DMS 273 (cell line): ENCODE data around the gene GZMM.

Experiments used
- DNase-seq: peaks from one replicate; lab custom pipeline; 2025; ENCODE audit not compliant: unreplicated experiment; lab: John Stamatoyannopoulos, UW

Gene GZMM

DNA sequence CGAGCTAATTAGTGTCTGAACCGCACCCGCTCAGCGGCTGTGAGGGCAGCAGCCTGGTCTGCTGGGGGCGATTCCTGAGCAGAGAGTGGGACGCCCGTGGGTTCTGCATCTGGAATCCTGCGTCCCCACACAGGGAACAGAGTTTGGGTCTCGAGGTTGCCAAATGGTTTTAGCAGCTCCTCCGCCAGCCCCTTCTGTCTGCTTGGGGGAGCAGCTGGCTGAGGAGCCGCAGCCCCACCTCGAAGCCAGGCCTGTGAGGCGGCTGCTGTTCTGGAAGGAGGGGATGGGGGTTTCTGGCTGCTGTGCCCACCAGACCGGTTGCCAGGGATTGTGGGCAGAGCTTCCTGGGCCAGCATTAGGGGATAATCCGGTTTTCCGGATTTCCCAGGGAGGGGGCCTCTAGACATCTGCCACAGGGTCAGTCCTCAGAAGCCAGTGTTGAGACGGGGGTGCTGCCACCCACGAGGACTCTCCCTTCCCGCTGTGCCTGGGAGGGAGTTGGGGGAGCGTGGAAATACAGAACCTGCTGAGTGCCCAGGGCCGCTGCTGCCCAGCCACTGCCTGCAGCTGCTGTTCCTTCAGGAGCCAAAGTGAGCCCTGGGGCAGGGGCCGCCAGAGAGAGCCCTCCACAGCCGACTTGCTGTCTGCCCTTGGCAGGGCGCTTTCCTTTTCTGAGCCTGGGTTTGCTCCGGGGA is 10.3 kb upstream of the GZMM start:
- no peak for DNase-seq

DNA sequence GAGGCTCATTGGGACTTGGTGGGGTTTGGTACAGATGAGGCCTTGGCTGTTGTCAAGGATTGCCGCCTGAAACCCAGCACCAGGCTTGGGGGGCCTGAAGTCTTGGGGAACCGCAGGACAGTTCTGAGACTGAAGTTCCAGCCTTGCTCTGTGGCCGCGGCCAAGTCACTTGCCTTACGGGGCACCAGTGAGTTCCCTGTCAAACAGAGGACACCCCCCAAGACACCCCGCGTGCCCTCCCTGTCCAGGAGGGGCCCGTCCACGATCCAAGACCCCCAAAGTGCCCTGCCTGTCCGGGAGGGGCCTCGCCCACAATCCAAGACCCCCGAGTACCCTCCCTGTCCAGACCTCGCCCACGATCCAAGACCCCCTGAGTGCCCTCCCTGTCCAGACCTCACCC is 9.8 kb upstream of the GZMM start:
- DNase-seq, result no peak

DNA sequence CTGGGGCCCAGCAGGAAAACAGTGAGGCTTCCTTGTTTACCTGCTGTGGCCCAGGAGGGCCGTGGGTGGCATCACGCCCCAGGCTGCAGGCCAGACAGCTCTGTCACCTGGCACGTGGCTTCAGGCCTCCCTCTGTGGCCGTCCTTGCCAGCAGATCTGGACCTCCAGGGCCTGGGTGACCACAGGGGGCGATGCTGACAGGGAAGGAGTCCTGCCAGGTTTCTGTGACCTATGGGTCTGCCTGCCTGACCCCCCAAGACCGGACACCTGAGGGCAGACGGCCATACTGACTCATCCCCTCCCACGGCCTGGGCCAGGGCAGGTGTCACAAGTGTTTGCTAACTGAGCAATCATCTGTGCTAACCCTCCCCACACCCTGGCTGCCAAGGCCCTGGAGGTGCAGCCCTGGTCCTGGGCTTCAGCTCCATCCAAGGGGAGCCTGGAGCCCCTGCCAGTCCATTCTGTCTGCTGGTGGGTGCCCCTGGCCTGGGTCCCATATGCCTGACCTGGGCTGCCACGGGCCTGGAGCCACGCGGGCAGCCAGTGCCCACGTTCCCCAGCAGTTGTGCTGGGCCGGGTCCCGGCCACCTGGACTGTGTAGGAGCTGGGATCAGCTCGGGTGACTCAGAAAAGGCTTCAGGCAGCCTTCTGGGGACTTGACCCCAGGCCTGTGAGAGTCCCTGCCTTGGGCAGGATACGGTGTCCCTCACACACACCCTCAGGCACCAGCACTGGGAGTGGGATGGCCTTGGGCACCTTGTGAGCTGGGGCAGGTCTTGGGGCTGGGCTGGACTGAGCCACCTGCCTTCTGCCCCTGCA is 8.6 kb upstream of the GZMM start:
- no peak for DNase-seq

DNA sequence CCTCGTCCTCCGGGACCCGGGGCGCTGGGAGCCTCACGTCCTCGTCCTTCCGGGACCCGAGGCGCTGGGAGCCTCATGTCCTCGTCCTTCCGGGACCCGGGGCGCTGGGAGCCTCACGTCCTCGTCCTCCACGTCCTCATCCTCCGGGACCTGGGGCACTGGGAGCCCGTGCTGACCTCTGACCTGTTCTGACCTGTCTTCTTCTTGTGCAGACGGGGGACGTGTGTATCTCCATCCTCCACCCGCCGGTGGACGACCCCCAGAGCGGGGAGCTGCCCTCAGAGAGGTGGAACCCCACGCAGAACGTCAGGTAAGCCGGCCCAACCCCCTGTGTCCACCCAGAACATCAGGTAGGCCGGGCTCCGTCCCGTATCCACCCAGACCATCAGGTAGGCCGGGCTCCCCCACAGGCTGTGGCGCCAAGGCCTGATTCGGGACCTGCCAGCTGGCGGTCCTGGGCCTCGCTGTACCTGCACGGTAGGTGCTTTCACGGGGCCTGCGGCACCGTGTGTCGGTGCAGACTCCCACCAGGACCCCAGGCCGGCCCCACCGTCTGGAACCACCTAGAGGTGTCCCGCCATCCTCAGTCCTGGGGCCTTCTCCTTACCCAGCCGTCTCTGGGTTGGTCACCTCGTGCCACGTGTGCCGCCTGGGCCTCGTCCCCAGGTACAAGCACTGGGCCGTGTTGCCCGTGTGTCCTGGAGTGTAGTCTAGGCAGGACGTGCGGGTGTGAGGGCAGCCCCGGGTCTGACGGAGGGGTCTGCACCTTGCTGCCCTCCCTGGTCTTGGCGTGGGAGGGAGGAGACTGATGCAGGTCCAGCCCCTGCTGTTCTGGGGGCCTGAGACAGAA is 7.6 kb upstream of the GZMM start:
- DNase-seq, result no peak

DNA sequence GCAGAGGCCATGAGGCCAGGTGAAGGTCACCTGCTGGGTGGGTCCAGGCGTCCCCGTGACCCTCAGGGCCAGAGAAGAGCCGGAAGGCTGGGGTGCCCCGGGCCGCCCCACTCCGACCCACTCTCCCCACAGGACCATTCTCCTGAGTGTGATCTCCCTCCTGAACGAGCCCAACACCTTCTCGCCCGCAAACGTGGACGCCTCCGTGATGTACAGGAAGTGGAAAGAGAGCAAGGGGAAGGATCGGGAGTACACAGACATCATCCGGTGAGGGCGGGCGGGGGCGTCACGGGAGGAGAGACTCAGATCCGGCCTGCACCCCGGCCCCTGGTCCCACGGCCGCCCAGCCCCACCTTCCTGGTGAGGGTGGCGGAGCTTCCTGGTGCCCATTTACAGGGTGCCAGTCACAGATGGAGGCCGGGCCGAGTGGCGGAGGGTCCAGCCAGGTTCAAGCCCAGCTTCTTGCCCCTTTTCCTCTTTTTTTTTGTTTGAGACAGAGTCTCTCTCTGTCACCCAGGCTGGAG is 6.9 kb upstream of the GZMM start:
- DNase-seq, result no peak

DNA sequence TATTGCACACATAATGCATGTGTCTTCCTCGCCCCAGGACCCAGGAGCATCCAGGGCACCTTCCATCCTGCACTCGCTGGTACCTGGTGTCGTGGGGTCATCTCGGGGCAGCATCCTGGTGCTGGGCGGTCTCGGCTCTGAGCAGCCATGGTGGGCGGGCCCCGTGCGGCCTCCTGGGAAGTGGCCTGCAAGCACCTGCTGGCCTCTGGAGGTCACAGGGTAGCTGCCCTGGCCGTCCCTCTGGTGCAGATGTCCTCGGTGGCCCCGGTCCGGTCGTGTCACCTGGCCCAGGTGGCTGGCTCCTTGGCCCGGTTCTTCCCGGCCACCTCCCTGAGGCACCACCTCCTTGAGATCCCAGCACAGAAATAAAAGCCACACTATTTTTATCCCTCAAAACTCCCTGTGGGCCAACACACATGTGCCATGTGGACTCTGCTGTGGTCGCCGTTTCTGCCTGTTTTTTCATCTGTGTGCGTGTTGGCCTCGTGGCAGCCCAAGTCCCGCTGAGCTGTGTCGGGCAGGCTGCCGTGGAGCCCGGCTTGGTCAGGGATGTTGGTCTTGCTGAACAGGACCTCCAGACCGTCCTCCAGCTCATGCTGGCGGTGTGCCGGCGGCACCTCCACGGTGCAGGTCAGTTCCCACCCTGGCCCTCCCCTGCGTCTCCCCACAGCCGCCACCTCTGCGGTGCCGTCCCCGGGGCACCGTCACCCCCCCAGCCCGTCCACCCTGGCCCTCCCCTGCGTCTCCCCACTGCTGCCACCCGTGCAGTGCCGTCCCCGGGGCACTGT is 5.0 kb upstream of the GZMM start:
- DNase-seq, result no peak

- no peak for DNase-seq
These were observed 4.3 kb upstream of the GZMM start for GRCh38 chr19:539429-540030.

GRCh38 chr19:540867-541637 is 2.8 kb upstream of the GZMM start:
- DNase-seq, result no peak

- DNase-seq, result no peak
These were observed 2.2 kb upstream of the GZMM start for GRCh38 chr19:541699-542098.

DNA sequence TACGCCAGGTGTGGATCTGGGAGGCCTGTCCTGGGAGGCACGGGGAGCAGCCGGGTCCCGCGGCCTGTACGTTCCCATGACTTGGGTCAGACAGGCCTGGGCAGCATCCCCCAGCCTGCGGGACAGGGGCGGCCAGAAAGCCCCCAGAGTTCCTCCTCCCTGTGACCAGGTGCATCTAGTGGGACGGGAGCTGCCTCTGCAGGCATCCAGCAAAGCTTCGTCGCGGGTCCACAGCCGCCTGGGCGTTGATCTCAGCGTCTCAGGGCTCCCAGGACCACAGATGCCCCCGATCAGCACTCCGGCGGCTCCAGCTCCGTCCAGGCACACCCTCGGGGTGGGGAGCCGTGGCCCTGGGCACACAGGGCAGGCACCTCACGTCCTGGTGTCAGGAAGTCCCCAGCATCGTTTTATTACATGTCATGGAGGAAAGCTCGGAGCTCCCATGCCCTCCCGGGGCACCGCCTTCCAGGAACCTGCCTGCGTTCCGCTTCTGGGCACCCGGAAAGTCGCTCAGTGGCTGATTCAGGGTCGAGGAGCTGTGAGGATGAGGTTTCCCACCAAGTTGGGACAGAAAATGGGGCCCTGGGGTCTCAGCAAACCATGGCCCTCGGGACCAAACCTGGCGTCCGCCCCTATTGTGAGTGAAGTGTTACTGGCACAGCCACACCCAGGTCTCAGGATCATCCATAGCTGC is 1.5 kb upstream of the GZMM start:
- no peak for DNase-seq

DNA sequence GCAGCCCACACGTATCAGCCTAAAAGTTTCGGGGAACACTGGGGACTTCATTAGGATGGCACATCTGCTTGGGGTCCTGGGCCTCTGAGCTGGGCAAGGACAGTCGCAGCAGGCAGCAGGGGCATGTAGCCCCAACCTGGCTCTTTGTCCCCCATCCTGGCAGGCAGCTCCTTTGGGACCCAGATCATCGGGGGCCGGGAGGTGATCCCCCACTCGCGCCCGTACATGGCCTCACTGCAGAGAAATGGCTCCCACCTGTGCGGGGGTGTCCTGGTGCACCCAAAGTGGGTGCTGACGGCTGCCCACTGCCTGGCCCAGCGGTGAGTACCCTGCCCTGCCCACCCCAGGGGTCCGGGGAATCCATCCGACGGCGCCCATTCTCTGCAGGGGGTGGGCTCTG is 3.3 kb downstream of the GZMM start:
- no peak for DNase-seq

- no peak for DNase-seq
These were observed 4.2 kb downstream of the GZMM start for GRCh38 chr19:547836-548720.

DNA sequence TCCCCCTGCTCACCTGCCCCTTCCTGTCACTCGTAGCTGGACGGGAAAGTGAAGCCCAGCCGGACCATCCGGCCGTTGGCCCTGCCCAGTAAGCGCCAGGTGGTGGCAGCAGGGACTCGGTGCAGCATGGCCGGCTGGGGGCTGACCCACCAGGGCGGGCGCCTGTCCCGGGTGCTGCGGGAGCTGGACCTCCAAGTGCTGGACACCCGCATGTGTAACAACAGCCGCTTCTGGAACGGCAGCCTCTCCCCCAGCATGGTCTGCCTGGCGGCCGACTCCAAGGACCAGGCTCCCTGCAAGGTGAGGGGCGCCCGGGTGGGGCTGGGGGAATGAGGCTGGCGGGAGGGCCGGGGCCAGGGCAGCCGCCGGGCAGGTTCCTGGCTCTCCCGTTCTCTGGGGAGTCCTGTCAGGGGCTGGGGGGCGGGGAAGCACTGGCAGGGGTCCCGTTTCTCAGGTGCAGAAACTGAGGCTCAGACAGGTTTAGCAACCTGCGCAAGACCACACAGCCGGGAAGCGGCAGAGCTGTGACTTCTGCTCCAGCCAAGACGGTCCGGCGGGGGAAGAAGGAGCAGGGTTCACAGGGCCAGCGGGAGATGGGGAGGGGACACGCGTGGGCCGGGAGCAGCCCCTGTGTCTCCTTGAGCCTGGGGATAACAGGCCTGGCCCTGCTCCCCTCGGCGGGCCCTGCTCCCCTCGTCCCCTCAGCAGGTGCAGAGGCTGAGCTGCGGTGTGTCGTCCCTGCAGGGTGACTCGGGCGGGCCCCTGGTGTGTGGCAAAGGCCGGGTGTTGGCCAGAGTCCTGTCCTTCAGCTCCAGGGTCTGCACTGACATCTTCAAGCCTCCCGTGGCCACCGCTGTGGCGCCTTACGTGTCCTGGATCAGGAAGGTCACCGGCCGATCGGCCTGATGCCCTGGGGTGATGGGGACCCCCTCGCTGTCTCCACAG is 5.3 kb downstream of the GZMM start:
- DNase-seq, result no peak

DNA sequence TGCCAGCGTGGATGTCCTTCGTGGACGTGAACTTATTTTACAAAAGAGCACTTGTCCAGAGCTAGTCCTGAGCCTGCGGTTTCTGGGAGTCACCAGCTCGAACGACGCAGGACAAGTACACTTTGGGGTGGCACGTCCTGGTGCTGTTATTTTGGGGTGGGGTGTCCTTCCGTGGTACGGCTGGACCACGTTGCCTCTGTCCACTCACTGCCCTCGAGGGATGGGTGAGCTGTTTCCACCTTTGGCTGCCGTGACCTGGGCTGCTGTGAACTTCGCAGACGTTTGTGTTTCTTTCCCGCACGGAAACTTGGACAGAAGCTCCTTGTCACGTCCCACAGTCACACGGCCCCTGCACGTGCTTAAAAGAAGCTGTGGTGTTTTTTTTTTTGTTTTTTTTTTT is 11.0 kb downstream of the GZMM start:
- no peak for DNase-seq

DNA sequence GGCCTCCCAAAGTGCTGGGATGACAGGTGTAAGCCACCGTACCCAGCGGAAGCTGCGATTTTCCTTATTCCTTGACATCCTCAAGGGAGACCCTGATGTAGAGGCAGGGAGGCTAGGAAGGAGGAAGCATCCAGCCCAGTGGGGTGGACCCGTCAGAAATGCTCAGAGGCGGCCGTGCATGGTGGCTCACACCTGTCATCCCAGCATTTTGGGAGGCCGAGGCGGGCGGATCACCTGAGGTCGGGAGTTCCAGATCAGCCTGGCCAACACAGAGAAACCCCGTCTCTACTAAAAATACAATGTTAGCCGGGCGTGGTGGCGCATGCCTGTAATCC is 11.6 kb downstream of the GZMM start:
- DNase-seq, result no peak

- DNase-seq, result no peak
These were observed 12.9 kb downstream of the GZMM start for GRCh38 chr19:556611-557382.
